Activated B cell treated with CpG ODN at 0.5 μM for 24 hours (primary cell): ENCODE results near the gene ADAMTS17. TPM values are rescaled to one million over a fixed set of nuclear protein-coding genes. Genes with fewer than 3 reads are reported as not detected.

Experiments used
- ATAC-seq: fragments of 200-7000 bp; cut with Tn5 transposase; one replicate; pipeline ENCODE4 v1.10.0; 2021; ENCODE audit warnings: low read depth, mild to moderate bottlenecking, moderate library complexity
- CTCF ChIA-PET: fragments of 350-600 bp; sonication (Branson Sonifier 250); formaldehyde crosslinking; loops from one replicate; lab custom pipeline; 2021; ENCODE audit warnings: antibody characterized with exemption; lab: Charles Lee
- POLR2A ChIA-PET: fragments of 350-600 bp; sonication (Branson Sonifier 250); formaldehyde crosslinking; loops from one replicate; lab custom pipeline; 2021; ENCODE audit warnings: antibody characterized with exemption; lab: Charles Lee
- DNase-seq: peaks from one replicate; pipeline ENCODE4 v3.0.0; 2022
- H3K27ac Mint-ChIP-seq: one replicate; pipeline ENCODE4 v1.8.0; 2020; ENCODE audit warnings: mixed read lengths
- H3K27me3 Mint-ChIP-seq: one replicate; pipeline ENCODE4 v1.8.0; 2021; ENCODE audit warnings: mixed read lengths
- H3K36me3 Mint-ChIP-seq: one replicate; pipeline ENCODE4 v1.8.0; 2021; ENCODE audit warnings: low read depth, mixed read lengths
- H3K4me1 Mint-ChIP-seq: one replicate; pipeline ENCODE4 v1.8.0; 2021; ENCODE audit warnings: mixed read lengths
- H3K4me3 Mint-ChIP-seq: one replicate; pipeline ENCODE4 v1.8.0; 2020; ENCODE audit warnings: mild to moderate bottlenecking, mixed read lengths
- H3K9me3 Mint-ChIP-seq: one replicate; pipeline ENCODE4 v1.8.0; 2020; ENCODE audit warnings: mixed read lengths
- CTCF ChIP-seq: fragments of 200-600 bp; IDR thresholded peaks from one replicate; pipeline ENCODE4 v1.8.0; 2022; ENCODE audit warnings: antibody characterized with exemption, mild to moderate bottlenecking
- intact Hi-C: fragments of 100-400 bp; cut with micrococcal nuclease; formaldehyde crosslinking; loops from one replicate; pipeline ENCODE4 v1.15.1; 2024
- total RNA-seq: library from RNA; stranded (reverse); gene quantifications from 2 replicates; pipeline ENCODE4 v1.2.3, GENCODE V29; 2022

The ADAMTS17 gene
- total RNA-seq, 1 donor from 2014 or later = 1.6 TPM

GRCh38 chr15:99959326-99959725, 382.4 kb downstream of the ADAMTS17 start:
- ChIA-PET CTCF (no interaction called here), POLR2A (no interaction called here)
- intact Hi-C loops = no loop called here
- Mint-ChIP-seq H3K4me3 (no peak overlapping the region), H3K27ac (no peak overlapping the region), H3K27me3 (peaks cover 20% of the 10 kb centered on the region), H3K36me3 (no peaks in the 10 kb centered on the region), H3K4me1 (no peaks in the 10 kb centered on the region), H3K9me3 (peaks cover 4% of the 10 kb centered on the region)
- ATAC-seq (no peak), DNase-seq (no peak)
- no peak for TF ChIP-seq CTCF

GRCh38 chr15:99958426-99959097, 383.2 kb downstream of the ADAMTS17 start:
- Mint-ChIP-seq H3K9me3 (peaks cover 4% of the 10 kb centered on the region), H3K27ac (no peak overlapping the region), H3K36me3 (no peaks in the 10 kb centered on the region), H3K27me3 (peaks cover 21% of the 10 kb centered on the region), H3K4me1 (no peaks in the 10 kb centered on the region), H3K4me3 (no peak overlapping the region)
- ChIA-PET POLR2A (no interaction called here), CTCF (no interaction called here)
- no peak for DNase-seq
- ATAC-seq = no peak
- intact Hi-C loops = no loop called here
- TF ChIP-seq CTCF = no peak

- H3K9me3 Mint-ChIP-seq = peaks cover 4% of the 10 kb centered on the region
- ATAC-seq (no peak), DNase-seq (no peak)
- ChIA-PET CTCF (no interaction called here), POLR2A (no interaction called here)
- intact Hi-C loops = no loop called here
- H3K27me3 Mint-ChIP-seq = peaks cover 22% of the 10 kb centered on the region
- no peaks in the 10 kb centered on the region for H3K36me3 Mint-ChIP-seq
- no peaks in the 10 kb centered on the region for H3K4me1 Mint-ChIP-seq
- H3K27ac Mint-ChIP-seq = no peak overlapping the region
- H3K4me3 Mint-ChIP-seq = no peak overlapping the region
- TF ChIP-seq CTCF = no peak
Measured at GRCh38 chr15:99957642-99958013, 384.1 kb downstream of the ADAMTS17 start.

- Mint-ChIP-seq H3K27ac (no peak overlapping the region), H3K9me3 (peaks cover under 1% of the 10 kb centered on the region), H3K4me3 (no peak overlapping the region), H3K4me1 (no peaks in the 10 kb centered on the region), H3K27me3 (peaks cover 22% of the 10 kb centered on the region), H3K36me3 (no peaks in the 10 kb centered on the region)
- POLR2A ChIA-PET = no interaction called here
- intact Hi-C loops = no loop called here
- DNase-seq = no peak
- no peak for TF ChIP-seq CTCF
- CTCF ChIA-PET = no interaction called here
- no peak for ATAC-seq
Measured at GRCh38 chr15:99956820-99957641, 384.7 kb downstream of the ADAMTS17 start.

- TF ChIP-seq CTCF = no peak
- no peaks in the 10 kb centered on the region for H3K4me1 Mint-ChIP-seq
- no peak for DNase-seq
- H3K36me3 Mint-ChIP-seq = no peaks in the 10 kb centered on the region
- ChIA-PET POLR2A (no interaction called here), CTCF (no interaction called here)
- H3K9me3 Mint-ChIP-seq = no peaks in the 10 kb centered on the region
- no peak for ATAC-seq
- H3K27ac Mint-ChIP-seq = no peak overlapping the region
- intact Hi-C loops = no loop called here
- H3K27me3 Mint-ChIP-seq = peaks cover 19% of the 10 kb centered on the region
- H3K4me3 Mint-ChIP-seq = no peak overlapping the region
Measured at GRCh38 chr15:99956022-99956775, 385.6 kb downstream of the ADAMTS17 start.
